H7 (cell line): Measurements from ENCODE around the gene ERVH48-1. TPM values are rescaled to one million over a fixed set of nuclear protein-coding genes. Genes with fewer than 3 reads are reported as not detected.

Source experiments
- total RNA-seq: library from RNA; depleted of rRNA; stranded (reverse); fragments of >200 nt; shearing (Covaris generic); gene quantifications from 2 replicates; pipeline ENCODE4 v1.2.3, GENCODE V29; 2014; rRNA removed

ERVH48-1 gene
- total RNA-seq, 1 experiment from 2014 or later: 42.9 TPM

Other genes starting within 250 kb of the ERVH48-1 start
- gene WDR4, start 46.1 kb downstream of the ERVH48-1 start, total RNA-seq: 12.9 and 15.3 TPM in 2 replicates
- 40.5 and 41.9 TPM in 2 replicates for gene NDUFV3, start 32.3 kb downstream of the ERVH48-1 start, total RNA-seq
- gene PKNOX1, start 48.9 kb upstream of the ERVH48-1 start, total RNA-seq: 17.7 and 20.0 TPM in 2 replicates
- 315 and 380 TPM in 2 replicates for gene CBS, start 150.2 kb upstream of the ERVH48-1 start, total RNA-seq
- gene U2AF1, start 181.9 kb upstream of the ERVH48-1 start, total RNA-seq: 26.6 and 30.3 TPM in 2 replicates
- not detected in 2 replicates for gene CRYAA, start 243.4 kb upstream of the ERVH48-1 start, total RNA-seq